Effector memory CD4-positive, alpha-beta T cell (primary cell): ENCODE results near the gene CEP20.

ENCODE experiments used
- DNase-seq, 3 donors: peaks; one replicate each; pipeline ENCODE4 v3.0.0-alpha.2; 2020
- H3K27ac ChIP-seq: 2 replicates; pipeline ENCODE4 v1.7.0; 2013; ENCODE audit warnings: mild to moderate bottlenecking, low read length, moderate library complexity; ENCODE audit not compliant: insufficient read depth, poor library complexity, severe bottlenecking
- H3K27me3 ChIP-seq: replicated peaks from 2 replicates; pipeline ENCODE4 v1.7.0; 2013; ENCODE audit warnings: mild to moderate bottlenecking, low read length; ENCODE audit not compliant: insufficient read depth, control insufficient read depth, poor library complexity, severe bottlenecking
- H3K36me3 ChIP-seq: 2 replicates; pipeline ENCODE4 v1.7.0; 2013; ENCODE audit warnings: mild to moderate bottlenecking, low read length, moderate library complexity; ENCODE audit not compliant: control insufficient read depth, insufficient read depth
- H3K4me1 ChIP-seq: 2 replicates; pipeline ENCODE4 v1.7.0; 2013; ENCODE audit warnings: low read length, mild to moderate bottlenecking; ENCODE audit not compliant: control insufficient read depth, insufficient read depth, poor library complexity, severe bottlenecking
- H3K4me3 ChIP-seq: 2 replicates; pipeline ENCODE4 v1.7.0; 2013; ENCODE audit warnings: low read length, low read depth, mild to moderate bottlenecking; ENCODE audit not compliant: insufficient read depth, poor library complexity, severe bottlenecking
- H3K9me3 ChIP-seq: 2 replicates; pipeline ENCODE4 v1.7.0; 2013; ENCODE audit warnings: mild to moderate bottlenecking, low read length, moderate library complexity; ENCODE audit not compliant: control insufficient read depth

The CEP20 gene

DNA sequence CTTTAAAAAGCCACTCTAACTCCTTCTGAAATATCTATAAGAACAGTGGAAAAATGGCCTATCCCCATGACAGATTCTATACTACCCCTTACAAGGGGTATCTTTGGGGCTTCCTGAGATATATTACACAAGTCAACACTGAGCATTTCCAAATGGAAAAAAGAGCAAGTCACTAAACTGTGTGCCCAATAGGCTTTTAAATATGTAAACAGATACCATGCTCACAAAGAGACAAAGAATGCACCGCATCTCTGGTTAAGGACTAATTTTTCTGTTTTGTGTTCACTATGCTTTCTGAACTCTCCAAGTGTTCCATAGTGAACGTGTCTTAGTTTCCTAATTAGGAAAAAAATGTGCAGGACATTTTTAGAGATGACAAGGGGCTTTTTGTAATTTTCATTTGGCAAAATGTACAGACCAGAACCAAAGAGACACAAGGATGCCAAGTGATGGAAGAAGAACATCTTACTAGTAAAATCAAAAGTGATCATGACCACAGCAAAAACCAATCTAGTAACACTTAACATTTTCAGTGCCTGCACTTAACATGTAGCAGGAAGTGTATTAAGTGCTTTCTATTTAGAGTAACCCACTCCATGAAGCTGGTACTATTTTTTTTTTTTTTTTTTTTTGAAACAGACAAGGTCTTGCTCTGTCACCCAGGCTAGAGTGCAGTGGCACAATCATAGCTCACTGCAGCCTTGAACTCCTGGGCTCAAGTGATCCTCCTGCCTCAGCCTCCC is 53.1 kb downstream of the CEP20 start:
- H3K4me1 ChIP-seq: no peaks in the 10 kb centered on the region
- no peak overlapping the region for H3K27ac ChIP-seq
- no peaks in the 10 kb centered on the region for H3K27me3 ChIP-seq
- no peak for DNase-seq
- H3K9me3 ChIP-seq: no peaks in the 10 kb centered on the region
- H3K4me3 ChIP-seq: no peak overlapping the region
- no peaks in the 10 kb centered on the region for H3K36me3 ChIP-seq

DNA sequence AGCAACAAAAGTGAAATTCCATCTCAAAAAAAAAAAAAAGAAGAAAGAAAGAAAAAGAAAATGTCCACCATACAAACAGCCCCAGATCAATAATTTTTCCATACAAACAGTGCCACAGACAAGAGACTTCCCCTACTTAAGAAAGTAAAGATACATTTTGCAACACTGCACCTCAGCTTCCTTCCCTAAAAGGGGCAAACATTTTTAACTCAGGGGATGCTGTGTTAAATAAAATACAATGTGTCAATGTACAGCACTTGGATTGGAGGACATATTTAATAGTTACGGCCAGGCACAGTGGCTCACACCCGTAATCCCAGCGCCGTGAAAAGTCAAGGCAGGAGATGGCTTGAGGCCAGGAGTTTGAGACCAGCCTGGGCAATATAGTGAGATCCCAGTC is 53.9 kb downstream of the CEP20 start:
- DNase-seq: no peak
- Histone ChIP-seq H3K27ac (no peak overlapping the region), H3K4me3 (no peak overlapping the region), H3K9me3 (no peaks in the 10 kb centered on the region), H3K36me3 (no peaks in the 10 kb centered on the region), H3K27me3 (no peaks in the 10 kb centered on the region), H3K4me1 (no peaks in the 10 kb centered on the region)

DNA sequence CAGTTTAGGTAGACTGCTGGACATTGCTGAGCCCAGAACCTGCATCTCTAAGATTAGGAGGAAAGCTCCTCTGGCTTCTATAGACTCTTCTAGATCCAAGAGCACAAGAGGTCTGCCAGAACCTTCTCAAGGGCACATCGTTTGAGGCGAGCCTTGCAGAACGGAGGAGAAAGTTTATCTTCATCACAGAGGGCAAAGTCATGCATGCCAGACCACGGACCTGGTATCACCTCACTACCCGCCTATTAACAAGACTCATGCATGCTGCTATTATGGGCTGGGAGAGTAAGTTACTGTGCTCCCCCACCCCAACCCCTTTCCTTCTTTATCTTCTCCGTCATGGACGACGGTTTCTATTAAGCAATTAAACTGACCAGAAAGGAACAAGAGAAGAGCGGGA is 54.9 kb downstream of the CEP20 start:
- no peaks in the 10 kb centered on the region for H3K36me3 ChIP-seq
- no peak overlapping the region for H3K4me3 ChIP-seq
- H3K4me1 ChIP-seq: no peaks in the 10 kb centered on the region
- H3K27me3 ChIP-seq: no peaks in the 10 kb centered on the region
- H3K27ac ChIP-seq: no peak overlapping the region
- DNase-seq: no peak
- H3K9me3 ChIP-seq: no peaks in the 10 kb centered on the region

DNA sequence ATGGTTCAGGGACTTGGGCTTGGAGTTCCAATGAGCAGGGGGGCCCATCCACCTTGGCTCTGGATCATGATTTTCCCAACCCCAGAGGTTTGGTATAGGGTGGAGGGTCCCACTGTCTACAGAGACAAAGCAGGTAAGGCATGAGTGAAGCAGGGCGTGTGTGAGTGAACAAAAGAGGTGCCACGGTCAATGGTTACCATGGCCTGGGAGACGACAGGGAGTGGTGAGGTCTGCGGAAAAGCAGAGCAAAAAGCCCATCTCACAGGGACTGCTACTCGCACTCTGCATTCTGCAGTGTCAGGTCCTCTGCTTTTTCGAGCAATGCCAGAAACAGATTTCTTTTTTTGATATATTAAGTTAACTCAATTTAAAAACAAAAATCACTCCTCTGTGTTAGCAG is 56.2 kb downstream of the CEP20 start:
- H3K4me3 ChIP-seq: no peak overlapping the region
- H3K4me1 ChIP-seq: no peaks in the 10 kb centered on the region
- no peak for DNase-seq
- H3K27ac ChIP-seq: no peak overlapping the region
- no peaks in the 10 kb centered on the region for H3K36me3 ChIP-seq
- no peaks in the 10 kb centered on the region for H3K27me3 ChIP-seq
- H3K9me3 ChIP-seq: no peaks in the 10 kb centered on the region

DNA sequence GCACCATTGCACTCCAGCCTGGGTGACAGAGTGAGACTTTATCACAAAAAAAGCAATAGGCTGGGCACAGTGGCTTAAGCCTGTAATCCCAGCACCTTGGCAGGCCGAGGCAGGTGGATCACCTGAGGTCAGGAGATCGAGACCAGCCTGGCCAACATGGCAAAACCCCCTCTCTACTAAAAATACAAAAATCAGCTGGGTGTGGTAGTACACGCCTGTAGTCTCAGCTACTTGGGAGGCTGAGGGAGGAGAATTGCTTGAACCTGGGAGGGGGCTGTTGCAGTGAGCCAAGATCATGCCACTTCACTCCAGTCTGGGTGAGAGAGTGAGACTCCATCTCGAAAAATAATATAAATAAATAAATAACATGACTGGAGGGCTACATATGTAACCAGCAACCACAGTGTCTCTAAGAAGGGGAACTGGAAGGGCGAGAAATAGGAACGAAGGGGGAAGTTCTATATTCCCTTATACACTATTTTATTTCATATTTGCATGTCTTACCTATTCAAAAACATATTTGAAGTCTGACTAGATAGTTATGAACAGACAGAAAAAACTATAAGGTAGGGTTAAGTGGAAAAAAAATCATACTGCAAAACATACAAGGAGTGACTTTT is 57.5 kb downstream of the CEP20 start:
- Histone ChIP-seq H3K4me3 (no peak overlapping the region), H3K27me3 (no peaks in the 10 kb centered on the region), H3K9me3 (no peaks in the 10 kb centered on the region), H3K36me3 (no peaks in the 10 kb centered on the region), H3K4me1 (no peaks in the 10 kb centered on the region), H3K27ac (no peak overlapping the region)
- no peak for DNase-seq

DNA sequence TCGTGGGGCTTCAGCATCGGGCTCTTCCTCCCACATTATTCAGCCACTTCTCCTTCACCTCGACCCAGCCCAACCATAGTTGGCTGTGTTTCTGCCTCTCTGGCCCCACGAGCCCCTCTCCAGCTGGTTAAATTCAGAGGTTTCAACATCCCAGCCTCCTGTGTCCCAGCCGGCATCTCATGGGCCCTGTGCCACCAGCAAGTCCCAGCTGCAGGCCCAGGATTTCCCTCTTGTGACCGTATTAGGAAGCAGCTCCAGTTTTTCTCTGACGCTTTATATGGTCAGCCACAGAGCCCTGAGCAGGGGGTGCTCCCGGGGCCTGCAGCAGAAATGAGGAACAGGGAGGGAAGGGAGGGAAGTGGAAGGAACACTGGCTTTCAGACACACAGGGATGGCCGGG is 58.9 kb downstream of the CEP20 start:
- no peaks in the 10 kb centered on the region for H3K36me3 ChIP-seq
- H3K27me3 ChIP-seq: no peaks in the 10 kb centered on the region
- no peak overlapping the region for H3K27ac ChIP-seq
- no peak for DNase-seq
- H3K4me3 ChIP-seq: no peak overlapping the region
- H3K4me1 ChIP-seq: no peaks in the 10 kb centered on the region
- no peaks in the 10 kb centered on the region for H3K9me3 ChIP-seq

DNA sequence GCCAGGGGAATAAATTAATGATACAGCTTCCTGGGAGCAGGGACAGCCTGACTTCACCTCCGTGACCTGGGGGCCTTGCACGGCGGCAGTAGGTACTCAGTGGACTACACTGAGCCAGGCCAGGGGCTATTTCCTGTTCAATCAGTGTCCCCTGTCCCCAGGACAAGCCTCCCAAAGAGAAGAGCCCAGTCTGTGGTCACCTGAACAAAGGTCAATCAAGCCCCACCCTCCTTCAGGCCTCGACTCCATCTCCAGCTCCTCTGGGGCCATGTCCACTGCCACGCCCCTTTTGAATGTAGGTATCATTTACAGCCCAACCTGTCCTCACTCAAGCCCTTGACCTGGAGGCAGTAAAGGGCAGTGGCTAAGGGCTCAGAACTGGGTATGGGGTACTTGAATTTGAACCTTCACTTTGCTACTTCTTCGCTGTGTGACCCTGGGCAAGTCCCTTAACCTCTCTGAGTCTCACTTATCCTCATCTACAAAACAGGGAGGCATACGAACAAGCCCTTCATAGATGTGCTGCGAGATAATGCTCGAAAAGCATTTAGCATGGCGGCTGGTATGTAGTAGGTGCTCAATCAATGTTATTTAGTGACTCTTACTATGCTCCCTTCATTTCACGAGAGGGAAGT is 60.6 kb downstream of the CEP20 start:
- no peaks in the 10 kb centered on the region for H3K36me3 ChIP-seq
- no peak for DNase-seq
- H3K27me3 ChIP-seq: no peaks in the 10 kb centered on the region
- H3K4me1 ChIP-seq: no peaks in the 10 kb centered on the region
- H3K4me3 ChIP-seq: no peak overlapping the region
- H3K9me3 ChIP-seq: no peaks in the 10 kb centered on the region
- H3K27ac ChIP-seq: no peak overlapping the region

DNA sequence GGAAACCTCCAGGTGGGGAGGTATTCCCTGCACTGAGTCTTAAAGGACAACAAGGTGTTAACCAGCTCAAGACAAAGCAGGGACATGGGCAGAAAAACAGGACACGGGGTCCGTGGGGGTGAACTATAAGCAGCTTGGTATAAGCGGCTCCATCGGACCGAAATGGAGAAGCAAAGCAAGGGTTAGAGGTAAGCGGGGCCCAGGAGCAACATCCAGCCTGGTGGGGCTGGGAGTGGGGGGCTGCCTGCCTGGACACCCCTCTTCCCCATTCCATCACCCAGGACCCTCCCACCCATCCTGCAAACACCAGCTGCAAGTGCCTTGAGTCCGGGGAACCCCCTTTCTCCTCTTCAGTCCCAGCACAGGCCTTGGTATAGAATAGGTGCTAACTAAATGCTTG is 61.1 kb downstream of the CEP20 start:
- H3K4me1 ChIP-seq: no peaks in the 10 kb centered on the region
- H3K27me3 ChIP-seq: no peaks in the 10 kb centered on the region
- H3K36me3 ChIP-seq: no peaks in the 10 kb centered on the region
- no peak overlapping the region for H3K4me3 ChIP-seq
- H3K9me3 ChIP-seq: no peaks in the 10 kb centered on the region
- no peak for DNase-seq
- no peak overlapping the region for H3K27ac ChIP-seq

DNA sequence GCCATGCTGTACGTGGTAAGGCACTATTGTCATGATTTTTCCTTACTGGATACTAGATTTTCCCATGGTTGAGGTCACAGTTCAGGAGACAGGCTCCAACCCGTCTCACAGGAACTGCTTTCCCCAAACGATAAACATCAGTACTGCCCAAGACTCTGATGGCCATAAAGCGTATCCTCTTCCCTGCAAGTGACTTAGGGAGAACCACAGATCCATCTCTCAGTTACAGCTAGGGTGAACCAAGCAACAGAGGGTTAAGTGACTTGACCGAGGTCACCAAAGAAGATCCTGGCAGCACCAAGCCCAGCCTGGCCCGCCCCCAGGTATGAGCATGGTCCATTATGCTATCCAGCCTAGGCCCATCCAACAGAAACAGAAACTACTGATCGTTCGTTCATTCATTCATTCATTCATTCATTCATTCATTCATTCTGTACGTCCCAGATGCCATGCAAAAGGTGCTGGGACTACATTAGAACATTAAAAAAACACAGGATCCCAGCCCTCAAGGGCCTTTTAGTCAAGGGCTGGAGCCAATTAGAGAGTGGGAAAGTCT is 62.6 kb downstream of the CEP20 start:
- no peak overlapping the region for H3K4me3 ChIP-seq
- no peaks in the 10 kb centered on the region for H3K4me1 ChIP-seq
- H3K27me3 ChIP-seq: no peaks in the 10 kb centered on the region
- DNase-seq: no peak
- H3K9me3 ChIP-seq: no peaks in the 10 kb centered on the region
- H3K36me3 ChIP-seq: no peaks in the 10 kb centered on the region
- no peak overlapping the region for H3K27ac ChIP-seq

DNA sequence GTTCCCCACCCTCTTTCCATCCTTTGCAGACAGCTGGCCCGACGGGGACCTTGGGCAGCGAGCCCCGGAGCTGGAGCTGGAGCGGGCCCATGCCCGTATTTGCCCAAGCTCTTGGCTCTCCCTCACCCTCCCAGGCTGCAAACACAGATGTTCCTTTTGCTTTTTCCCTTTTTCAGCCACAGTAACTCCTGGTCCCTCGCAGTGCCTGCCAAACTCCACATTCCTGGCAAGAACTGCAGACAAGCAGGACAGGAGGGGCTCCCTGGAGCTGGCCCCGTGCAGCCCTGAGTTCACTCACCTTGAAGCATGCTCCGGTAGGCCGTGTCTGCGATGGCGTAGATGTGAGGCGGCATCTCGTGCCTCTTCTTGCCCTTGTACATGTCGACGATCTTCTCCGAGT is 65.4 kb downstream of the CEP20 start:
- no peak for DNase-seq
- no peaks in the 10 kb centered on the region for H3K9me3 ChIP-seq
- H3K36me3 ChIP-seq: no peaks in the 10 kb centered on the region
- H3K4me3 ChIP-seq: no peak overlapping the region
- no peaks in the 10 kb centered on the region for H3K4me1 ChIP-seq
- no peak overlapping the region for H3K27ac ChIP-seq
- H3K27me3 ChIP-seq: no peaks in the 10 kb centered on the region
